Bronchial epithelial cell (primary cell): ENCODE data around the gene AFF3. TPM values are rescaled to one million over a fixed set of nuclear protein-coding genes. Genes with fewer than 3 reads are reported as not detected.

Experiments
- DNase-seq: peaks from one replicate; pipeline ENCODE4 v3.0.0-alpha.2; 2010; ENCODE audit warnings: low read depth
- FAIRE-seq: peaks from 2 replicates; lab custom pipeline; 2011; peaks lifted over from hg19 to GRCh38; lab: Jason Lieb, UNC
- H3K27me3 ChIP-seq: 2 replicates; pipeline ENCODE4 v1.5.1; 2011; ENCODE audit warnings: low read length; ENCODE audit not compliant: control insufficient read depth, insufficient read depth
- H3K36me3 ChIP-seq: 2 replicates; pipeline ENCODE4 v1.5.1; 2011; ENCODE audit warnings: low read length; ENCODE audit not compliant: control insufficient read depth, insufficient read depth
- H3K4me3 ChIP-seq: 2 replicates; pipeline ENCODE4 v1.5.1; 2011; ENCODE audit warnings: mild to moderate bottlenecking, low read depth, low read length, control low read depth
- total RNA-seq: library from RNA; depleted of rRNA; stranded (reverse); fragments of >200 nt; gene quantifications from 2 replicates; pipeline ENCODE4 v1.2.1, GENCODE V29; 2014
- TF ChIP-seq, protein P1 (sequence below): IDR thresholded peaks from 2 replicates; pipeline ENCODE4 v1.5.1; 2011; ENCODE audit warnings: mild to moderate bottlenecking, moderate library complexity, low read length, control low read depth, inconsistent platforms; ENCODE audit not compliant: insufficient read depth, severe bottlenecking

The AFF3 gene
- total RNA-seq, 1 donor from 2014 or later: not detected

DNA sequence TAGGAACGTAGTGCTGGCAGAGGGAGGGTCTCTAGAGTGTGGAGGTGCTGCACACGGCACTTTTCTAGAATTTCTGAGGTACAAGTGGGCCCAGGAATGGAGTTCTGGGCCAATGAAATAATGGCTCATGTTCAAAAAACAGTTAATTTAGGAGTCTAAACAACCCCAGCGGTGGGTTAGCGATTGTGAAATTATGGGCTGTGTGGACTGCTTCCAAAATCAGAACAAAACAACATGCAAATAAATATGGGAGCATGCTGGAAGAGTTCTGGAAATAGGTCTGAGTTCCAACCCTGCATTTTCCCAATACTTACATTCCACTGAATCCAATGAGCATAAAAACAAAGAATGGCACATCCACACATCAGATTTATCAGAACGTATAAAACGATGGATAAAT lies 317.6 kb downstream of the AFF3 start:
- no peaks in the 10 kb centered on the region for H3K36me3 ChIP-seq
- DNase-seq (no peak), FAIRE-seq (no peak)
- peaks cover 2% of the 10 kb centered on the region for H3K27me3 ChIP-seq
- TF ChIP-seq, protein P1, sequence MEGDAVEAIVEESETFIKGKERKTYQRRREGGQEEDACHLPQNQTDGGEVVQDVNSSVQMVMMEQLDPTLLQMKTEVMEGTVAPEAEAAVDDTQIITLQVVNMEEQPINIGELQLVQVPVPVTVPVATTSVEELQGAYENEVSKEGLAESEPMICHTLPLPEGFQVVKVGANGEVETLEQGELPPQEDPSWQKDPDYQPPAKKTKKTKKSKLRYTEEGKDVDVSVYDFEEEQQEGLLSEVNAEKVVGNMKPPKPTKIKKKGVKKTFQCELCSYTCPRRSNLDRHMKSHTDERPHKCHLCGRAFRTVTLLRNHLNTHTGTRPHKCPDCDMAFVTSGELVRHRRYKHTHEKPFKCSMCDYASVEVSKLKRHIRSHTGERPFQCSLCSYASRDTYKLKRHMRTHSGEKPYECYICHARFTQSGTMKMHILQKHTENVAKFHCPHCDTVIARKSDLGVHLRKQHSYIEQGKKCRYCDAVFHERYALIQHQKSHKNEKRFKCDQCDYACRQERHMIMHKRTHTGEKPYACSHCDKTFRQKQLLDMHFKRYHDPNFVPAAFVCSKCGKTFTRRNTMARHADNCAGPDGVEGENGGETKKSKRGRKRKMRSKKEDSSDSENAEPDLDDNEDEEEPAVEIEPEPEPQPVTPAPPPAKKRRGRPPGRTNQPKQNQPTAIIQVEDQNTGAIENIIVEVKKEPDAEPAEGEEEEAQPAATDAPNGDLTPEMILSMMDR: no peak
- H3K4me3 ChIP-seq: no peak overlapping the region

DNA sequence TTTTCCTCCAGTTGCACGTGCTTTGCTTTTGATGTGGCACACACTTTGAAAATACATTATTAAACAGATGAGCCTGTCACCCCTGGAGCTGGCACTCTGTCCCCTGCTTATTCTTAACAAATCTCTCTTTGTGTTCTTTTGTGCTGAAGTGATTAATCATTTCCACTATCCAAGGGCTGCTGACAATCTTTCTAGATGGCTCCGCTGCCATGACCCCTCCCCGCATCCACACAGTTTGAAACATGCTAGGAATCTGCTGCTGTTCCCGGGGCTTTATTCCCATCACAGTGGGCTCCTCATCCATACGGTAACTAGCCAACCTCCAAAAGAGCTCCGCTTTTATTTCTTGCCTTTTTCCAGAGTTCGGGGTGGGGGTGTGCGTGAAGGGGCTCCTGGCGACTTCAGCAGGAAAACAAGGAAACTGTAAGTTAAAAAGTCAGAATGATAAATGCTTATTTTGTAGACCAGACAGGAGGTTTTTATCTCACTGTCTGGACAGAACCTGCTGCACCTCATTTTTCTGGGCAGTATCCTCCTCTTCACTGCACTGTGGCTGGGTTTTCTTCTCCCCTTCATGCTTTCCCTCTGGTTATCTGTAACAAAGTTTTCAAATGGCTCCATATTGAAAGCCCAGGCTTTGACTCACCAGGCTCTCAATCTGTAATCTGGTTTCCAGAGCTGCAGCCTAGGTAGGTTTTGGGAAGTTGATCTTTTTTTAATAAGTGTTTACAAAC lies 319.7 kb downstream of the AFF3 start:
- DNase-seq (no peak), FAIRE-seq (no peak)
- Histone ChIP-seq H3K4me3 (no peak overlapping the region), H3K36me3 (no peaks in the 10 kb centered on the region), H3K27me3 (peaks cover 2% of the 10 kb centered on the region)
- TF ChIP-seq, protein P1: no peak

DNA sequence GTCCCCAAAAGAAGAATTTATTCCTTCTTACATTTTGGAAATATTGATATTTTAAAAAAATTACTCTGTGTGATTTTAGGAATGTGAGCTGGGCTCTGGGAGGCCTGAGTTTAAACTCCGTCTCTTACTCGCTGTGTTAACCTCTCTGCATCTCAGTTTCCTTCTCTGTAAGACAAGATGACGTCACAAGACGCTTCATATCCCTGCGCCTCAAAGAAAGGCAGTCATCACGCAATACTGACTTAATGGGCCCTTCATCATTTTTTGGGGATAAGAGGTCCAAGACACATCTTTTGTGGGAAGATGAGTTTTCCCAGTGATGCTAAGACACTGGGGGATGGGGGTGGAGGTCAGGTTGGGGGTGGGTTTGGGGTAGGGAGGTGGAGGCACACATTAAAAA lies 320.4 kb downstream of the AFF3 start:
- FAIRE-seq: no peak

DNA sequence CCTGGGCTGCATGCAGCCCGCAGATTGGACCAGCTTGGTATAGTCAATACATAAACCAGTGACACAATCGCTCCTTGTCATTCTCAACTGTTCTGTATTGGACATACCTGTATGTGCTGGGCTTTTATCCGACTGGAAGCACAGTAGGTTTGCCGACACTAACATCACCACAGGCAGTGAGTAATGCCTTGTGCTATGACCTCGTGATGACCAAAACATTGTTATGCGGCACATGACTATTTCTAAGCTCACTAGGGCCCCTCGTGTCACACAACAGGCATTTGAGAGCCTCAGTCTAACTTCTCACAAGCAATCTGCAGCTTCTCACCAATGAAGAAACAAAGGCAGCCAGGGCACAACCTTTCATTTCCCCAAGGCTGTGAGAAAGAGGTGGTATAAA lies 320.8 kb downstream of the AFF3 start:
- H3K27me3 ChIP-seq: no peaks in the 10 kb centered on the region
- DNase-seq: peak; percentile 41
- no peaks in the 10 kb centered on the region for H3K36me3 ChIP-seq
- no peak overlapping the region for H3K4me3 ChIP-seq
- FAIRE-seq: no peak
- TF ChIP-seq, protein P1: no peak

More for the DNA sequence above, 320.4 kb downstream of the AFF3 start:
- H3K36me3 ChIP-seq: no peaks in the 10 kb centered on the region
- TF ChIP-seq, protein P1: no peak
- DNase-seq: no peak
- no peak overlapping the region for H3K4me3 ChIP-seq
- no peaks in the 10 kb centered on the region for H3K27me3 ChIP-seq

DNA sequence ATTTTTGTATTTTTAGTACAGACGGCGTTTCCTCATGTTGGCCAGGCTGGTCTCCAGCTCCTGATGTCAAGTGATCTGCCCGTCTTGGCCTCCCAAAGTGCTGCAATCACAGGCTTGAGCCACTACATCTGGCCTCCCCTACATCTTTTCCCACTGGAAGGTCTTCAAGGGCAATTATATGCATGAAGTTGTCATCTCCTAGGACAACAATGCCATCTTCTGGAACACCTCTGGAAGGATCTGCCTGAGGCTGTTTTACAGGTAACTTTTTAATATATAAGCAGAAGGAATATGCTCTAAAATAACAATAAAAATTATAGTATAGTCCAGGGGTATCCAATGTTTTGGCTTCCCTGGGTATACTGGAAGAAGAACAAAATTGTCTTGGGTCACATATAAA lies 321.4 kb downstream of the AFF3 start:
- no peaks in the 10 kb centered on the region for H3K36me3 ChIP-seq
- H3K27me3 ChIP-seq: no peaks in the 10 kb centered on the region
- TF ChIP-seq, protein P1: no peak
- no peak overlapping the region for H3K4me3 ChIP-seq
- FAIRE-seq: no peak
- DNase-seq: no peak

DNA sequence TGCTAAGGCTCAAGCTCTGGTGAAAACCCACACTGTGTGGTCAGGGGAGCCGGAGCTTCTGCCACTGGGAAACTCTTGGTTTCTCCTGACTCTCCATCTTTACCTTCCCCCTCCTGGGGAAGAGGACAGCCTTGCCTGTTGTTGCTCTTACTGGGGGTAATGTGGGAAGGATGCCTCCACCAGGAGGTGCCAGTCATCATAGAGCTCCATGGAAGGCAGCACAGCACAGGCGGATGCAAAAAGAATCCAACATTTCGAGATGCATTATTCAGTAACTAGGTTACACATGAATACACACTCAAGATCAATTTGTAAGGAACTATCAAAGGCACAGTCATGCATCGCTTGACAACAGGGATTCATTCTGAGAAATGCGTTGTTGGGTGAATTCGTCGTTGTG lies 322.6 kb downstream of the AFF3 start:
- H3K27me3 ChIP-seq: no peaks in the 10 kb centered on the region
- DNase-seq: no peak
- no peak for FAIRE-seq
- H3K36me3 ChIP-seq: no peaks in the 10 kb centered on the region
- TF ChIP-seq, protein P1: peak; percentile 3
- H3K4me3 ChIP-seq: no peak overlapping the region
